Endometrium (tissue), 2 donors: ENCODE data around the gene PPP6R1.

Source experiments
- FAIRE-seq: peaks from 2 replicates; lab custom pipeline; 2012; peaks lifted over from hg19 to GRCh38; lab: Jason Lieb, UNC
- donor health status: control.
- donor health status: control.

The PPP6R1 gene

DNA sequence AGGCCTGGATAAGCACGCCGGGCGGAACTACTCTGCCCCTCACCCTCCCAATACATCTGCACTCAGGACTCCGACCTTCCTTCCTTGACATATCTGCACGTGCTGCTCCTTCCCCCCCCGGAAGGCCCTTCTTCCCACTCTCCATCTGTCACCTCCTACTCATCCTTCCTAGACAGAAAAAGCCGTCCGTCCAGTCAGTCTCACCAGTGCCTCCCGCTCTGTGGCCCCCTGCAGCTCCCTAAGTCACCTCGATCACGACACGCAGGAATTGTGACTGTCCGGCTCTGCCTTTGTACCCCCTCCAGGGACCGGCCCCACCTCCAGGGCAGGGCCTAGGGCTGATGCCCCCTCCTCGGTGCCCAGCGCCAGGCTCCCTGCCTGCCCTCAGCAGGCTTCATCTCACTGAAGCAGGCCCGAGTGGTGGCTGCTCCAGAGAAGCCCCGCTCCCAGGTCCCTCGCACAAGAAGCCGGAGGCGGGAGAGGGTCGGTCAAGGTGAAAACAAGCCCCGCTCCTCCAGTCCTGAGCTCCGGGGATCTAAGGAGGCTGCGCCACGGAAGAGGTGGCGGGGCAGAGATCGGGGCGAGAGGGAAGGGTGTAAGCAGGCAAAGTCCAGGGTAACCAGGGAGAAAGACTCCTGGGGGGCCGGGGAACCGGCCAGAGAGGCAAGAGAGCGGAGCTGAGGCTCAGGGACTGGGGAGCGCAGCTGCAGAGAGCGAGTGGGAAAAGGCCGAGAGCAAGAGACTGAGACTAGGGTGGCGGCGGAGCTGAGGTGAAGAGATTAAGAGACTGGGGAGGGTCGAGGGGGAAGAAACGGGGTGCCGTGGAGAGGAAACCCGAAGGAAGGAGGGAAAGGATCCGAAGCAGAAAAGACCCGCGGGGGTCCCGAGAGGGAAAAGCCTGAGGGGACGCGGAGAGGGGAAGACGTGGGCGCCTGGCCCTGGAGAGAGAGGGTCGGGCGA is 1.1 kb downstream of the PPP6R1 start:
- no peak for FAIRE-seq

DNA sequence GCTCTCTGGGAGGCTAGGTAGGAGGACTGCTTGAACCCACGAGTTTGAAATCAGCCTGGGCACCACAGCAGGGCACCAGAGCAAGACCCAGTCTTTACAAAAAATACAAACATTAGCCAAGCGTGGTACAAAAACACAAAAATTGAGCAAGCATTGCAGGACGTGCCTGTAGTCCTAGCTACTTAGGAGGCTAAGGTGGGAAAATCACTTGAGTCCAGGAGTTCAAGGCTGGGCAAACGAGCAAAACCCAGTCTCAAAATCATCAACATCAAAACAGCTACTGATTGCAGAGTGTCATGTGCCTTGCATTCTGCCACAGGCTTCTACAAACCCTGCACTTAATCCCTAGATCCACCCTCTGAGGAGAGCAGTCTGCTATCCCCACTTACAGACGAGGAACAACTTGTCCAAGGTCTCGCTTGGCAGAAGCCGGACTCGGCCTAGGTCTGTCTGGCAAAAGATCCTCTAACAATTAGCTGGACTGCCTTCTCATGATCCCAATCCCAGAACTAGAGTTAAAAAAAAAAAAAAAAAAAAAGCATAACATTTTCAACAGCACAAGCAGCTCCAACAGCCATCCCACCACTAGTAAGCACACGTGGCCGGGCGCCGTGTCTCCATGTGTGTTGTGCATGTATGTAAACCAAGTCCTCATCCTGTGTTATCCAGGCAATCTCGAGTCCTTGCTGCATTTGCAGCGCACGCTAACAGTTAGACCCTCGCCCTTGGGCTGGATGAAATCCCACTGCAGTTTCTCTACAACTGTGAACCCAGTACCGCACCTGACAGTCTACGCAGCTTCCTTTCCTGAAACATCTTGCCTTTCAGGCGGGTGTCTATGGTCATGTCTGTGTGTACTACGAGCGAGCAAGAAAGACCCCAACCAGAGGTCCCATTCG is 2.0 kb downstream of the PPP6R1 start:
- FAIRE-seq: no peak

- FAIRE-seq: no peak
These were observed 3.0 kb downstream of the PPP6R1 start for GRCh38 chr19:55255618-55256423.

DNA sequence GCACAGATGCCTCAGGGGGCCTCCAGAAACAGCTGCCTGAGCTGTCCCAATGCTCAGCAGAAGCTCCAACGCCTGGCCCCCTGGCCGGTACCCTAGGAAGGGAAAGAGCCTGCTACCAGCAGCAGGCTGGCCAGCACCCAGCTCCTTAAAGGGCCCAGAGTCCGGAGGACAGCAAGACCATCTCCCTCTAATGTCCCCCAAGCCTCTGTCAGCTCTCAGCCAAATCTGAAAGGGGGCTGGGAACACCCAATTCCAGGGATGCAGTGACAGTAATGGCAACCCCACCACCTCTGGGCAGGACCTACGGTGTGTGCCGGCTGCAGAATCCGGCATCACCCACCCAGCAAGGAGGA is 4.2 kb downstream of the PPP6R1 start:
- FAIRE-seq: no peak

DNA sequence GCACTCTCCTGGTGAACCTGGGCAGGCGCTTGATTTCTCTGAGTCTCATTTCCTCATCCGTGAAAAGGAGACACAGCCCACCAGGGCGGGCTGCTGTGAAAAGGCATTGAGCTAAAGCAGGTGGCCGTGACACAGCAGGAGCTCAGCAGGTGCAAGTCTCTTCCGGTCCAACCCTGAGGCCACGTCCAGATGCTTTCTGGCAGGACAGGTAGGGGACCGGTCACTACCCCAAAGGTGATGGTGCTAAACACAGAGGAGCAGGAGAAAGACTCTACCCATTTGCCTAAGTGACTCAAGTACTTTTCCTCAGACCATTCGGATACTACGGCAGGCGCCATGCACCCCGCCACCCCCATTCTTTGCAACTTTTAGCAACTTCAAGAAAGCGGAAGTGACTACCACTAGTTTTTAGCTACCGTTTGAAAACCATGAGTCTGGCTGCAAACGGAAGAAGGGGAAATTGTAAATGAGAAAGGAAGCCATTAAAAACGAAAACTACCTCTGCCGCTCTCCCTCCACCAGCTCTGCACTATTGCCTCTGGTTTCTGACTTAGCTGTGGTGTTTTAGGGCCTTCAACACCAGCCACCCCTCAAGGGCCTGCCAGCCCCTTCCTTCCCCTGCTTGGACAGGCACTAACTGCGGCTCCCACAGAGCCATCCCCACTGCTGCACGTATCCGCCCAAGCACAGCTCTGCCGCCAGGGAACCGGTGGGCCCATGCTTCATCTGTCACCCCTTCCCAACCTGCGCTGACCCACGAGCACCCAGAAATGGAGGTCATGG is 4.8 kb downstream of the PPP6R1 start:
- no peak for FAIRE-seq

GRCh38 chr19:55252760-55253663 is 5.8 kb downstream of the PPP6R1 start:
- FAIRE-seq: no peak

- FAIRE-seq: no peak
These were observed 7.3 kb downstream of the PPP6R1 start for GRCh38 chr19:55251341-55252081.

GRCh38 chr19:55250262-55251036 is 8.4 kb downstream of the PPP6R1 start:
- FAIRE-seq: no peak

DNA sequence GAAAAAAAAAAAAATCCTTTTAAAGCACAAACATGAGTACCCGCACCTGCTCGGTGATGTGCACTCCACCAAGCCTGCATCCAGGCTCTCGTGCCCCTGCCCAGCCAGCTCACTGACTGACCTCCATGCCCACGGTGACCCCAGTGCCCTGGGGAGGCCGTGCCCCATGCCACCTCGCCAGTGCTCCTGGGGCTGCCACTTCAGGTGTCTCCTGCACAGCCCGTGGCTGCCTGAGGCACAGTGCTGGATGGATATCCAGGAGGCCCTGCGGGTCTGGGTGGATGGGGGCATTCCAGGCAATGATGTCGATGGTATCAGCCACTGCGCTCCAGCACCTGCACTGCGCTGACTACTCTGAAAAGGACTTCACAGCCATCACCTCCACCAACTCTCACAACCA is 9.0 kb downstream of the PPP6R1 start:
- no peak for FAIRE-seq

- no peak for FAIRE-seq
These were observed 10.1 kb downstream of the PPP6R1 start for GRCh38 chr19:55248704-55249103.

DNA sequence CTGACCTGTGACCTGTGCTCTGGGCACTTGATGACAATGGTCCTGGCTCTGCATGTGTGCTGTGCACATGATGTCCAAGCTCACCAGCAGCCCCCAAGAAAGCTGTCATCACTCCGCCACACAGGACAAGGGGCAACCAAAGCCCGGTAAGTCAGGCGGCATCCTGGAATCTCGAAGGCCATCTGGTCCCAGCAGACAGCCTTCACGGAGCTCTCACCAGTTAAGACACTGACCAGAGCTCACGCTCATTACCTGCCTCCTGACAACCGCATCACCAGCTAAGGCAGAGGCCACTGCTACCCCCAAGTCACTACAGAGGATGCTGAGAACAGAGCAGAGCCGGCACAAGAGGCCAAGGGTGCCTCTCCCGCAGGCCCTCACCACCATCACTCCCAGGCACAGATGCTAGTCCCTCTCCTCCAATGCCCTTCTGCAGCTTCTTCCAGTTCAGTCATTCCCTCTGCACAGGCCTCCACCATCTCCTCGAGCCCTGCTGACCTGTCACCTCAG is 10.6 kb downstream of the PPP6R1 start:
- no peak for FAIRE-seq

DNA sequence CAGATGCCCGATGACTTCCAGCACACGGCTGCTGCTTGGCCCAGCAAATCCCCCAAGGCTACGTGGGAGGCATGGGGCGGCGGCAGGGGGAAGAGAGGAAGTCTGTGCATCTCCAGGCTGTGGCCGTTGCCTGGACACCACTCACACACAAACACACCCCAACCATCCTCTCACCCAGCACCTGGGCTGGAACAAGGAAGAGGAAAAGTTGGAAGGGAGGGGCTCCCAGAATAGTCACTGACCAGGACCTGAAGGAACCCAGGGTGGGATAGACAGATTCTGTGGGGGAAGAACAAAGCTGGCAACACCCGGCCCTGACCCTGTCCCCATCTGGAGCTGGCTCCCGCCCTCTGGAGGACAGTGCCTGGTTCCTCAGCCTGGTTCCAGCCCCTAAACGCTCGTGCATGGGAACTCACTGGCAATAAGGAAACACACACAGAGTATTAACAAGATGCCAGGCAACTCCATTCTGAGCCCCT is 11.2 kb downstream of the PPP6R1 start:
- FAIRE-seq: no peak

GRCh38 chr19:55246462-55247451 is 12.1 kb downstream of the PPP6R1 start:
- FAIRE-seq: no peak

DNA sequence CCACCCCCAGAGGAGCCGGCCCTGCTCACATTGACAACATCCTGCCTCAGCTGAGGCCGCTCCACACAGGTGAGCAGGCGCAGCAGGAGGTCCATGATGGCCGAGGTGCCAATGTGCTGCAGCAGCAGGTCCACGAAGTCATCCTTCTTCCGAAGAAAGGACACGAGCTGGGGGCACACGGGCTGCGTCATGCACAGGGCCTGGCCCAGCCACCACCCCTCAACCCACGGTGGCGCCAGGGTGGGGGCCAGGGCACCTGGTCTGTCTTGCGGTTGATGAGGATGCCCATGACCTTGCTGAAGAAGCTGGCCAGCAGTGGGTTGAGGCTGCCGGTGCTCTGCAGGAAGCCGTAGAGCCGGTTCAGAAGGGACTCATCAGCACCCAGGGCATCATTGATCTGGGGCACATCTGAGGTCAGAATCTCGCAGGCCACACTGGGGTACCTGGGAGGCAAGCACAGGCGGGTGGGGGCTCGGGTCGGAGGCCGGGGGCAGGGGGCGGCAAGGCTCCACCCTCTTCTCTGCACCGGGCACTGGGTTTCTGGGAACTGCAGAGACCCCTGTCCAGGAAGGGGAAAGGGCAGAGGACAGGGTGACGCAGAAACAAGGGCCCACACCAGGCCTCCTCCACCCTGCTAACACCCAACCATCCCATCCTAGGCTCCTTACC is 13.4 kb downstream of the PPP6R1 start:
- no peak for FAIRE-seq

GRCh38 chr19:55244004-55244680 is 14.7 kb downstream of the PPP6R1 start:
- no peak for FAIRE-seq

DNA sequence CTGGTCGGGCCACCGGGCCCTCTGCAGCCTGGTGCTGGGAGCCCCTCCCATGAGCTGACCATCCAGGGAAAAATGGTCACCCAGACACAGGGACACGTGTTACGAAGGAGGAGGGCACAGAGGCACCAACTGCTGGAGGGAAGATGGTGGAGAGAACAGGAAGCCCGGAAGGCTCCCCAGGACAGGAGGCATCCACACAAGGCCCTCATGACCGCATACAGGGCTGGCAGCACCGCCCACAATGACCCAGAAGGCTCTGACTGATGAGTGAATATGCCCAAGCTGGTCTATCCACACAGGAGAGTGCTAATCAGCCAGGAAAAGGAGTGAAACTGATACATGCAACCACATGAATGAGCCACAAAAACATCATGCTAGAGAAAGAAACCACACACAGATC is 16.3 kb downstream of the PPP6R1 start:
- no peak for FAIRE-seq
